Measurements from ENCODE around the gene CDH4. TPM values are rescaled to one million over a fixed set of nuclear protein-coding genes. Genes with fewer than 3 reads are reported as not detected.

Gene CDH4
- total RNA-seq, 2 experiments from 2014 or later, result not detected

DNA sequence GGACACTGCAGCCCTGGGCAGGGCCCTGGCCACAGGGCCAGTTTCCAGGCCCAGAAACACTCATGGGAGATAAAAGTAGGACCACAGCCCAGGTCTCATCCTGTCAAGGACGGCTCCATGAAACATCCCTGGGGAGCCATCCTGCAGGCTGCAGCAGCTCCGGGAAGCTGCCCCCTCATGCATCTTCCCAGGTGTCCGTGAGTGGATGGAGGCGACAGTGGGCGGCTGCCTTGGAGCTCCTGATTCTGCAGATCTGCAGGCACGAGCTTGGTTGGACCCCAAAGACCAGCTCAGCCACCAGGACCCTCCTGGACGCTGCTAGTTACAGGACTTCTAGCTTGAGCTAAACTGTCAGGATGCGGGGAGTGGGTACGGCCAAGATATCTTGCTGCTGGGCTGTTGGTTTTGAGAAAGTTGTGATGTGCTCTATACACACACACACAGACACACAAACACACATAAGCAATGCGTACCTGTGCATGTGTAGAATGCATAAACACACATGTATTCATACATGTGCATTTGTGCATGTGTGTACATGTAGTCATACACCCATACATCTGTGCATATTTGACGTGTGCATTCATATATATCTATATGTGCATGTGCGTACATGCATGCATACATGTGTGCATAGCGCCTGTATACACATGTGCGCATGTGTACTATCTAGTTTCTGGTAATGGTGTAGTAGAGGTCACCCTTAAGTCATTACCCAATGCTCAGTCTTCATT lies 515.9 kb downstream of the CDH4 start:
- intact Hi-C loops (cut with micrococcal nuclease; ENCODE audit: unreplicated experiment), result no loop called here
- no peak overlapping the region for H3K4me3 ChIP-seq (ENCODE audit: low read depth, low read length, poor library complexity, severe bottlenecking)
- TF ChIP-seq EZH2phosphoT487 (IDR thresholded peaks at IDR 0.05; ENCODE audit: borderline replicate concordance, low read depth, low read length), result no peak
- TF ChIP-seq, protein P1, sequence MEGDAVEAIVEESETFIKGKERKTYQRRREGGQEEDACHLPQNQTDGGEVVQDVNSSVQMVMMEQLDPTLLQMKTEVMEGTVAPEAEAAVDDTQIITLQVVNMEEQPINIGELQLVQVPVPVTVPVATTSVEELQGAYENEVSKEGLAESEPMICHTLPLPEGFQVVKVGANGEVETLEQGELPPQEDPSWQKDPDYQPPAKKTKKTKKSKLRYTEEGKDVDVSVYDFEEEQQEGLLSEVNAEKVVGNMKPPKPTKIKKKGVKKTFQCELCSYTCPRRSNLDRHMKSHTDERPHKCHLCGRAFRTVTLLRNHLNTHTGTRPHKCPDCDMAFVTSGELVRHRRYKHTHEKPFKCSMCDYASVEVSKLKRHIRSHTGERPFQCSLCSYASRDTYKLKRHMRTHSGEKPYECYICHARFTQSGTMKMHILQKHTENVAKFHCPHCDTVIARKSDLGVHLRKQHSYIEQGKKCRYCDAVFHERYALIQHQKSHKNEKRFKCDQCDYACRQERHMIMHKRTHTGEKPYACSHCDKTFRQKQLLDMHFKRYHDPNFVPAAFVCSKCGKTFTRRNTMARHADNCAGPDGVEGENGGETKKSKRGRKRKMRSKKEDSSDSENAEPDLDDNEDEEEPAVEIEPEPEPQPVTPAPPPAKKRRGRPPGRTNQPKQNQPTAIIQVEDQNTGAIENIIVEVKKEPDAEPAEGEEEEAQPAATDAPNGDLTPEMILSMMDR (conservative IDR thresholded peaks at IDR 0.05; ENCODE audit: low read length), result no peak
- no peak overlapping the region for H3K27ac ChIP-seq (ENCODE audit: low read depth, low read length, poor library complexity, severe bottlenecking)
- H3K36me3 ChIP-seq (ENCODE audit: insufficient read depth, low read length), result no peaks in the 10 kb centered on the region
- BruUV-seq (replicated peaks), result no TSS peak
- H2AFZ ChIP-seq (ENCODE audit: low read length), result no peak overlapping the region
- no peaks in the 10 kb centered on the region for H3K9me2 ChIP-seq (ENCODE audit: insufficient read depth, low read length)
- H3K79me2 ChIP-seq (ENCODE audit: insufficient read depth, low read depth, low read length), result no peaks in the 10 kb centered on the region
- H3K9me3 ChIP-seq (ENCODE audit: low read length), result no peaks in the 10 kb centered on the region
- H3K4me2 ChIP-seq (ENCODE audit: low read length), result no peak overlapping the region
- ChIA-PET POLR2A (no interaction called here), CTCF (ENCODE audit: unreplicated experiment) (no interaction called here)
- H4K20me1 ChIP-seq (ENCODE audit: insufficient read depth, low read length), result no peaks in the 10 kb centered on the region
- H3K4me1 ChIP-seq (ENCODE audit: insufficient read depth, low read length, poor library complexity, severe bottlenecking), result no peaks in the 10 kb centered on the region
- DNase-seq (ENCODE audit: low spot score), result no peak

DNA sequence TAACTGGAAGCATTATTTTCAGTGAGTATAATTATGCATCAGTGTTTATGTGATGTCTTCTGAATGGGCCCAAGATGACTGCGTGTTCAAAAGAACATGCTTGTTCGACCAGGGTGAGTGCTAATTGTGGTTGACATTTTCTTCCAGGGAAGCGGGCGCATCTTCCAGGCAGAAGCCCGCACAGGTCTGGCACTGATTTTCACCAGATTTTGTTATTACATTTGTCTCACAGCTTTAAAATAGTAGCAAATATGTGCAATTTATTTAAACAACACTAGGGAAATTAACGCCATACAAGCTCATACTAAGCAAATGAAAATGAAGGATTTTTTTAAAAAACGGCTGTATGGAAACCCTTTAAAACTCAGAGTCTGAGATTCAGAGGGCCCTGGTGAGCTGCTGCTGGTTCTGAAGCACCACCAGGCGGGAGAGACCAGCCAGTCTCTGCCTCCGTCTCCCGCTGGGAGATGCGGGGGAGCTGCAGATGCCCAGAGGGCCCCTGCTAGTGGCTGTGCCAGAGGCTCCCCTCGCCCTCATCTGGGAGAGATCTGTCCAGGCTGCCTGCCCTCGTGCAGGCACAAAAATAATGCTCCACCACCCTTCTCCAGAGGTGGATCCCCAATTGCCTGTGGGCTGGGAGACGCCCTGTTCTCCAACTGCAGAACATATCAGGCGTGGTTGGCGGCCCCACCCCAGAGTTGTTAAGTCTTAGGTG lies 516.7 kb downstream of the CDH4 start:
- no peak overlapping the region for H2AFZ ChIP-seq (ENCODE audit: low read length)
- no peak overlapping the region for H3K4me3 ChIP-seq (ENCODE audit: low read depth, low read length, poor library complexity, severe bottlenecking)
- CTCF ChIA-PET (ENCODE audit: unreplicated experiment), result no interaction called here
- intact Hi-C loops (cut with micrococcal nuclease; ENCODE audit: unreplicated experiment), result no loop called here
- TF ChIP-seq, protein P1 (conservative IDR thresholded peaks at IDR 0.05; ENCODE audit: low read length), result no peak
- no peak for TF ChIP-seq EZH2phosphoT487 (IDR thresholded peaks at IDR 0.05; ENCODE audit: borderline replicate concordance, low read depth, low read length)
- H3K27ac ChIP-seq (ENCODE audit: low read depth, low read length, poor library complexity, severe bottlenecking), result no peak overlapping the region
- POLR2A ChIA-PET, result no interaction called here
- no peak for DNase-seq (ENCODE audit: low spot score)
- H3K4me1 ChIP-seq (ENCODE audit: insufficient read depth, low read length, poor library complexity, severe bottlenecking), result no peaks in the 10 kb centered on the region
- H3K79me2 ChIP-seq (ENCODE audit: insufficient read depth, low read depth, low read length), result no peaks in the 10 kb centered on the region
- H3K9me3 ChIP-seq (ENCODE audit: low read length), result no peaks in the 10 kb centered on the region
- H4K20me1 ChIP-seq (ENCODE audit: insufficient read depth, low read length), result no peaks in the 10 kb centered on the region
- BruUV-seq (replicated peaks), result no TSS peak
- H3K4me2 ChIP-seq (ENCODE audit: low read length), result no peak overlapping the region
- H3K36me3 ChIP-seq (ENCODE audit: insufficient read depth, low read length), result no peaks in the 10 kb centered on the region
- H3K9me2 ChIP-seq (ENCODE audit: insufficient read depth, low read length), result no peaks in the 10 kb centered on the region

DNA sequence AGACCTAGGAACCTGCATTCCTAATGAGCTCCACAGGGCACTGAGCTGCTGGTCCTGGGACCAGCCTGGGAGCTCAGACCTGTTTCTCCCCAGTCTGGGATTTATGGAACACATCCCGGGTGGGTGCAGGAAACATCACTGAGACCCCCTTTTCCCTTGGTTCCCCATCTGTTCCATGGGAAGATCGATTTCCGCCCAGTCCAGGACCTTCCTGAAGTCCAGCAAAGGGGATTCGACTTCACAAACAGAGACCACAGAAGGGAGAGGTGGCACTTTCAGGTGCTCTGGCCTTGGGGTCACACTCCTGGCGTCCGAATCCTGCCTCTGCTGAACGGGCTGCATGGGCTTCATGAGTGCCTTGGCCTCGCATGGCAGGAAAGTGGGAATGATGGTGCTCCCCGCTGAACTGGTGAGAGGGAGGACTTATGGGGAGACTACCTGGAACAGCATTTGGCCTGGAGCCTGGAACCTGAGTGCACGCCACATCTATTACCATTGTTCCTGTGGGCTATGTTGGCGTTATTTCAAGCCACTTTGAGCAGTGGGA lies 517.3 kb downstream of the CDH4 start:
- no peaks in the 10 kb centered on the region for H3K4me1 ChIP-seq (ENCODE audit: insufficient read depth, low read length, poor library complexity, severe bottlenecking)
- H3K79me2 ChIP-seq (ENCODE audit: insufficient read depth, low read depth, low read length), result no peaks in the 10 kb centered on the region
- no peak for TF ChIP-seq EZH2phosphoT487 (IDR thresholded peaks at IDR 0.05; ENCODE audit: borderline replicate concordance, low read depth, low read length)
- TF ChIP-seq, protein P1 (conservative IDR thresholded peaks at IDR 0.05; ENCODE audit: low read length), result no peak
- H3K4me2 ChIP-seq (ENCODE audit: low read length), result no peak overlapping the region
- no TSS peak for BruUV-seq (replicated peaks)
- no peak overlapping the region for H2AFZ ChIP-seq (ENCODE audit: low read length)
- no peaks in the 10 kb centered on the region for H3K36me3 ChIP-seq (ENCODE audit: insufficient read depth, low read length)
- H3K27ac ChIP-seq (ENCODE audit: low read depth, low read length, poor library complexity, severe bottlenecking), result no peak overlapping the region
- CTCF ChIA-PET (ENCODE audit: unreplicated experiment), result interaction anchor here (0.7 kb wide), 1 partner anchor 104 kb away, joined by 3 read pairs; no protein-coding TSS in a partner anchor
- intact Hi-C loops (cut with micrococcal nuclease; ENCODE audit: unreplicated experiment), result no loop called here
- no peaks in the 10 kb centered on the region for H3K9me2 ChIP-seq (ENCODE audit: insufficient read depth, low read length)
- POLR2A ChIA-PET, result no interaction called here
- no peak overlapping the region for H3K4me3 ChIP-seq (ENCODE audit: low read depth, low read length, poor library complexity, severe bottlenecking)
- DNase-seq (ENCODE audit: low spot score), result no peak
- H4K20me1 ChIP-seq (ENCODE audit: insufficient read depth, low read length), result no peaks in the 10 kb centered on the region
- H3K9me3 ChIP-seq (ENCODE audit: low read length), result no peaks in the 10 kb centered on the region

Measured in OCI-LY7 (cell line).